ENCODE data around the gene RBP5. TPM values are rescaled to one million over a fixed set of nuclear protein-coding genes. Genes with fewer than 3 reads are reported as not detected.
"Not testable (repeated sequence)": the region's sequence is repeated elsewhere in the genome, so short reads cannot be mapped to it uniquely, and the experiment has no call there.

Gene RBP5
- total and polyA plus RNA-seq, 12 donors = 2.0 to 17.8 (median 9.1) TPM

- Histone ChIP-seq H3K27ac (peak overlapping the region; percentile 84 to 98 (median 98)), H3K27me3 (no peaks in the 10 kb centered on the region), H3K36me3 (replicated peaks in 1 of 2) (peaks cover 0 to 10% of the 10 kb centered on the region in 2 donors), H3K9me3 (replicated peaks in 1 of 3) (no peaks in the 10 kb centered on the region), H3K4me3 (peak overlapping the region in 3 of 4 donors; percentile 35 to 92 (median 74)), H3K4me1 (replicated peaks in 1 of 2) (peaks cover 0 to 38% of the 10 kb centered on the region in 2 donors)
- intact Hi-C loops (cut with DNase I) = no loop called here
- WGBS, 4 donors = 11 to 22% (median 18%) methylated on average over 18 to 30 of the region's 30 CpGs
- TF ChIP-seq POLR2A (IDR thresholded peaks at IDR 0.05) = peak; percentile 38 to 50
- TF ChIP-seq, protein P1, sequence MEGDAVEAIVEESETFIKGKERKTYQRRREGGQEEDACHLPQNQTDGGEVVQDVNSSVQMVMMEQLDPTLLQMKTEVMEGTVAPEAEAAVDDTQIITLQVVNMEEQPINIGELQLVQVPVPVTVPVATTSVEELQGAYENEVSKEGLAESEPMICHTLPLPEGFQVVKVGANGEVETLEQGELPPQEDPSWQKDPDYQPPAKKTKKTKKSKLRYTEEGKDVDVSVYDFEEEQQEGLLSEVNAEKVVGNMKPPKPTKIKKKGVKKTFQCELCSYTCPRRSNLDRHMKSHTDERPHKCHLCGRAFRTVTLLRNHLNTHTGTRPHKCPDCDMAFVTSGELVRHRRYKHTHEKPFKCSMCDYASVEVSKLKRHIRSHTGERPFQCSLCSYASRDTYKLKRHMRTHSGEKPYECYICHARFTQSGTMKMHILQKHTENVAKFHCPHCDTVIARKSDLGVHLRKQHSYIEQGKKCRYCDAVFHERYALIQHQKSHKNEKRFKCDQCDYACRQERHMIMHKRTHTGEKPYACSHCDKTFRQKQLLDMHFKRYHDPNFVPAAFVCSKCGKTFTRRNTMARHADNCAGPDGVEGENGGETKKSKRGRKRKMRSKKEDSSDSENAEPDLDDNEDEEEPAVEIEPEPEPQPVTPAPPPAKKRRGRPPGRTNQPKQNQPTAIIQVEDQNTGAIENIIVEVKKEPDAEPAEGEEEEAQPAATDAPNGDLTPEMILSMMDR (IDR thresholded peaks at IDR 0.05) = no peak
- peak; percentile 54 to 81 (median 76) for DNase-seq
Observed at GRCh38 chr12:7108003-7108795, 20.5 kb downstream of the RBP5 start.

- 32 to 43% (median 37%) methylated on average over 3 of the region's 3 CpGs for WGBS, 4 donors
- DNase-seq = no peak
Observed at GRCh38 chr12:7107636-7108002, 21.1 kb downstream of the RBP5 start.

DNA sequence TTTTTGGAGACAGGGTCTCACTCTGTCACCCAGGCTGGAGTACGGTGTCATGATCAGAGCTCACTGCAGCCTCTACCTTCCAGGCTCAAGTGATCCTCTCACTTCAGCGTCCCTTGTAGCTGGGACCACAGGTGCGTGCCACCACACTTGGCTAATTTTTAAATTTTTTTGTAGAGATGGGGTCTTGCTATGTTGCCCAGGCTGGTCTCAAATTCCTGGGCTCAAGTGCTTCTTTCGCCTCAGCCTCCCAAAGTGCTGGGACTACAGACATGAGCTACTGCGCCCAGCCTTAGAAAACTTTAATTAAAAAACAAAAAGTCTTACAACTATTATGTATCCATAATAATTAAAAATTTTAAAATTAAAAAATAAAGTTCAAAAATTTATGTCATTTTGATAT lies 21.5 kb downstream of the RBP5 start:
- not testable (repeated sequence) for DNase-seq
- WGBS, 4 donors = 96 to 100% (median 98%) methylated on average over 5 of the region's 5 CpGs

More at GRCh38 chr12:7107636-7108002, 21.1 kb downstream of the RBP5 start:
- Histone ChIP-seq H3K4me3 (peak overlapping the region in 3 of 4 donors; percentile 35 to 92 (median 74)), H3K9me3 (replicated peaks in 1 of 3) (no peaks in the 10 kb centered on the region), H3K36me3 (replicated peaks in 1 of 2) (peaks cover 0 to 10% of the 10 kb centered on the region in 2 donors), H3K27ac (peak overlapping the region; percentile 84 to 98 (median 98)), H3K27me3 (no peaks in the 10 kb centered on the region), H3K4me1 (replicated peaks in 1 of 2) (peaks cover 0 to 33% of the 10 kb centered on the region in 2 donors)
- intact Hi-C loops (cut with DNase I) = no loop called here
- no peak for TF ChIP-seq POLR2A (IDR thresholded peaks at IDR 0.05)
- TF ChIP-seq, protein P1 (IDR thresholded peaks at IDR 0.05) = no peak

GRCh38 chr12:7106082-7106481 lies 22.6 kb downstream of the RBP5 start:
- Histone ChIP-seq H3K4me1 (replicated peaks in 1 of 2) (peaks cover 10 to 45% of the 10 kb centered on the region in 2 donors), H3K4me3 (peak overlapping the region in 1 of 4 donors; percentile 74), H3K9me3 (replicated peaks in 1 of 3) (no peaks in the 10 kb centered on the region), H3K36me3 (replicated peaks in 1 of 2) (peaks cover 0 to 10% of the 10 kb centered on the region in 2 donors), H3K27me3 (no peaks in the 10 kb centered on the region), H3K27ac (no peak overlapping the region)
- intact Hi-C loops (cut with DNase I) = no loop called here
- no peak for DNase-seq
- TF ChIP-seq, protein P1 (IDR thresholded peaks at IDR 0.05) = no peak
- TF ChIP-seq POLR2A (IDR thresholded peaks at IDR 0.05) = no peak
- 83 to 97% (median 88%) methylated on average over 1 of the region's 1 CpG for WGBS, 4 donors

More for the DNA sequence above, 21.5 kb downstream of the RBP5 start:
- intact Hi-C loops (cut with DNase I); H3K27me3 ChIP-seq; H3K9me3 ChIP-seq (replicated peaks in 1 of 3): not testable (repeated sequence)
- Histone ChIP-seq H3K36me3 (replicated peaks in 1 of 2) (peaks cover 0 to 10% of the 10 kb centered on the region in 2 donors), H3K27ac (peak overlapping the region in 2 of 5 donors; percentile 16 to 98), H3K4me3 (peak overlapping the region in 1 of 4 donors; percentile 74), H3K4me1 (replicated peaks in 1 of 2) (peaks cover 0 to 36% of the 10 kb centered on the region in 2 donors)

Data from adrenal gland (tissue), 12 donors.